ENCODE results near the gene KCNIP3.

KCNIP3 gene

GRCh38 chr2:95388856-95389244 lies 91.7 kb downstream of the KCNIP3 start:
- no peak for TF ChIP-seq CTCF (conservative IDR thresholded peaks at IDR 0.05; ENCODE audit: low read depth, low read length)
- Histone ChIP-seq H3K27ac (no peak overlapping the region), H3K4me1 (ENCODE audit: low read depth, poor library complexity, severe bottlenecking) (no peaks in the 10 kb centered on the region), H4K20me1 (ENCODE audit: insufficient read depth) (no peaks in the 10 kb centered on the region), H2AFZ (ENCODE audit: low read depth) (no peak overlapping the region), H3K9ac (no peak overlapping the region), H3K4me3 (IDR thresholded peaks at IDR 0.05; ENCODE audit: insufficient read depth, low read depth, low read length) (no peak overlapping the region), H3K36me3 (ENCODE audit: insufficient read depth) (no peaks in the 10 kb centered on the region), H3K27me3 (ENCODE audit: insufficient read depth, low read depth) (no peaks in the 10 kb centered on the region), H3K79me2 (ENCODE audit: insufficient read depth, low read depth) (no peaks in the 10 kb centered on the region), H3K4me2 (no peak overlapping the region)

GRCh38 chr2:95389245-95390119 lies 92.3 kb downstream of the KCNIP3 start:
- Histone ChIP-seq H3K36me3 (ENCODE audit: insufficient read depth) (no peaks in the 10 kb centered on the region), H2AFZ (ENCODE audit: low read depth) (no peak overlapping the region), H3K9ac (no peak overlapping the region), H3K79me2 (ENCODE audit: insufficient read depth, low read depth) (no peaks in the 10 kb centered on the region), H3K4me2 (no peak overlapping the region), H4K20me1 (ENCODE audit: insufficient read depth) (no peaks in the 10 kb centered on the region), H3K27me3 (ENCODE audit: insufficient read depth, low read depth) (no peaks in the 10 kb centered on the region), H3K4me1 (ENCODE audit: low read depth, poor library complexity, severe bottlenecking) (no peaks in the 10 kb centered on the region), H3K27ac (no peak overlapping the region), H3K4me3 (IDR thresholded peaks at IDR 0.05; ENCODE audit: insufficient read depth, low read depth, low read length) (no peak overlapping the region)
- peak; percentile 47 for TF ChIP-seq CTCF (conservative IDR thresholded peaks at IDR 0.05; ENCODE audit: low read depth, low read length)

GRCh38 chr2:95390272-95390880 lies 93.2 kb downstream of the KCNIP3 start:
- TF ChIP-seq CTCF (conservative IDR thresholded peaks at IDR 0.05; ENCODE audit: low read depth, low read length): no peak
- Histone ChIP-seq H3K4me3 (IDR thresholded peaks at IDR 0.05; ENCODE audit: insufficient read depth, low read depth, low read length) (no peak overlapping the region), H3K4me1 (ENCODE audit: low read depth, poor library complexity, severe bottlenecking) (no peaks in the 10 kb centered on the region), H3K36me3 (ENCODE audit: insufficient read depth) (no peaks in the 10 kb centered on the region), H3K27me3 (ENCODE audit: insufficient read depth, low read depth) (no peaks in the 10 kb centered on the region), H2AFZ (ENCODE audit: low read depth) (no peak overlapping the region), H4K20me1 (ENCODE audit: insufficient read depth) (no peaks in the 10 kb centered on the region), H3K79me2 (ENCODE audit: insufficient read depth, low read depth) (no peaks in the 10 kb centered on the region), H3K4me2 (no peak overlapping the region), H3K27ac (no peak overlapping the region), H3K9ac (no peak overlapping the region)

- Histone ChIP-seq H3K36me3 (ENCODE audit: insufficient read depth) (no peaks in the 10 kb centered on the region), H3K9ac (no peak overlapping the region), H3K4me3 (IDR thresholded peaks at IDR 0.05; ENCODE audit: insufficient read depth, low read depth, low read length) (no peak overlapping the region), H3K27ac (no peak overlapping the region), H2AFZ (ENCODE audit: low read depth) (no peak overlapping the region), H3K4me1 (ENCODE audit: low read depth, poor library complexity, severe bottlenecking) (no peaks in the 10 kb centered on the region), H3K4me2 (no peak overlapping the region), H4K20me1 (ENCODE audit: insufficient read depth) (no peaks in the 10 kb centered on the region), H3K79me2 (ENCODE audit: insufficient read depth, low read depth) (no peaks in the 10 kb centered on the region), H3K27me3 (ENCODE audit: insufficient read depth, low read depth) (no peaks in the 10 kb centered on the region)
- no peak for TF ChIP-seq CTCF (conservative IDR thresholded peaks at IDR 0.05; ENCODE audit: low read depth, low read length)
Observed at GRCh38 chr2:95390881-95391321, 93.8 kb downstream of the KCNIP3 start.
